ENCODE results near the gene CRADD. TPM values are rescaled to one million over a fixed set of nuclear protein-coding genes. Genes with fewer than 3 reads are reported as not detected.
"Not testable (repeated sequence)": the region's sequence is repeated elsewhere in the genome, so short reads cannot be mapped to it uniquely, and the experiment has no call there.

The CRADD gene
- total RNA-seq, 1 donor from 2014 or later, result 10.3 TPM

DNA sequence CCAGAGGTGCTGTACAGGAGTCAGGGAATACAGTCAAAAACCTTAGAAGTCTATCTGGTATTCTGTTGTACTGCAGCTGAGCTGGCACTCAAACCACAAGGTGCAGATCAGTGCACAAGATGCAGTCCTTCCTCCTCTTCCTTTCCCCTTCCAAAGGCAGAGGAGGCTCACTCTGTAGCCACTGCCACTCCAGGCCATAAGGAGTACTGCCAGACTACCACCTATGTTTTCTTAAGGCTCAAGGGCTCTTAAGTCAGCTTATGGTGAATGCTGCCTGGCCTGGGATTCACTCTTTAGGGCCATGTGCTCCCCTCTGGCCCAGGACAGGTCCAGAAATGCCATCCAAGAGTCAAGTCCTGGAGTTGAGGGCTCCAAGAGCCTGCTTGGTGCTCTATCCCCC lies 200.3 kb downstream of the CRADD start:
- no peak for DNase-seq

DNA sequence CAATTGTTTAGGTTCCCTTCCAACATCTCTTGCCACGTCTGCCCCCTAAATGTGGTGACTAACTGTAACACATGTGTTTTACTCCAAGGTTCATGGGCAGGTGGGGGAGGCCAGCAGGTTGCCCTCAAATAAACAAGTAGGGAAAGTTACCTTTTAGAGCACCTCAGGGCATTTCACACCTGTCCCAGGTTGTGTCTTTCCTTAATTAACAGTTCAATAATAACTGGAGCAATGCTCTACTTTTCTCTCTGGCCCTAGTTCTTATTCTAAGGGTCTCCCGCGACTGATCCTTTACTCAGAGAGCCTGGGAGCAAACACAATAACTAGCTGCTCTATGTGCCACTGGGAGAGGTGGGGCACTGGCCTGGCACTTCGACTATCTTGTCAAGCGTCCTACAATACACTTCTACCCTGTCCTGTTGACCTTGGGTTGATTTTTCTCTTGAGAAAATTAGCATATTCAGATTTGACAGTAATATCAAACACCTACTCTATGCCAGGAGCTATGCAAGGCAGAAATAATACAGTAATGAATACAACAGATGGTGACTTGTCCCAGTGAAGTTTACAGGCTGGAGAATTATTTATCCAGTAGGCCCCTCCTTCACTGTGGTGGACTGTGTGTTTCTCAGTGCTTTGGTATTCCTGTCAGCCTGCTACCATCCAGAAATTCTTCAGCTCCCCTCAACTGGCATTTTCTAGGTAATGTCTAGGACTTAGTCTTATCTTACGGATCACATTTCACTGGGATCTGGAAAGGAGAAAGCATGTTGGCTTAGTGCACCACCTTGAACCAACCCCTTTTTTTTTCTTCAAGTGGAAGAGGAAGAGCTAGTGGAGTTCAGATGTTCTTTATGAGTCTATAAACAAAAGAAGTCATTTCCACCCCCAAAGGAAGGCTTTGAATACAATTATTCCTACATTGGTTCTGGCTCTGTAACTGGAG lies 202.6 kb downstream of the CRADD start:
- DNase-seq, result no peak

DNA sequence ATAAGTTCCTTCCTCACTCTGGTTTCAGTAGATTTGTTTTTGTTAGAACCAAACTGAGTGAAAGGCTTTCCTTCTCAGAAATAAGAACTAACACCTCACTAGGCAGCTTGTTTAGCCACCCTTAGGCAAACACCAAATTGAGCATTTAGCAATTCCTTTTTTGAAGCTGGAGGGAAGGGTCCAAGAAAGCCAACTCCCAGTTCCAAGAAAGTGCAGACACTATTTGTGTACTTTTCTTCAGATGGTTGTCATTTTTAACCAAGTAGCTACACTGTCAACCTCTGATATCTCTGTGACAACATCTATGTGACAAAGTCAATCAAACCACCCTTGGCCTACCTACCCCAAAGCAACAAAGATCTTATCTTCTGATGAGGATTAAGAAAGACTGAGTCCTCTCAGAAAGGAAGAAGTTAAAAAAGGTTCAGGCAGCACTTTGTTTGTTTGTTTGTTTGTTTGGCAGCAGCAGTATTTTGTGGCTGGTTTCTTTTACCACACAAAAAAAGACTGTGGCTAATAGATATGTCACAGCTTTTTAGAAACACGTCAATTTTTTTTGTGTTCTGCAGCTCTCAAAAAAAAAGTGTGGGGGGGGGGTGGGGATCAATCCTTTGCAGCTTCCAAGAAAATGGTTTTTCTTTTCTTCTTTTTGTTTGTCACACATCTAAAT lies 203.8 kb downstream of the CRADD start:
- DNase-seq, result no peak

DNA sequence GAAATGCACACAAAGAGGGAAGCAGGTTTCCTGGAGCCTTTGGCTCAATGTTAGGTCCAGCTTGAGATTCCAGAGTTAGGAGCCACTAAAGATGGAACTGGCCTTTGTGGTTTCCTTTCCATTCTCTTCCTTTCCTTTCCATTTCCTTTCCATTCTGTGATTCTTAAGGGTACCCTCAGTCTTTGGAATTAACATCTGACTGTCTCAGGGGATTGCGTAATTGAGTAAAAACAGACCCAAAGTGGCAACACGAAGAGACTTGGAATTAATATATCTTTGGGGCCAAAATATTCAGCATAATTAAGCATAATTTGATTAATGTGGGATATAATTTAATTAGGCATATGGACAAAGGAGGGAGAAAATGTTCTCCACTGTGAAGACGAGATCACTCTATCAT lies 205.6 kb downstream of the CRADD start:
- no peak for DNase-seq

DNA sequence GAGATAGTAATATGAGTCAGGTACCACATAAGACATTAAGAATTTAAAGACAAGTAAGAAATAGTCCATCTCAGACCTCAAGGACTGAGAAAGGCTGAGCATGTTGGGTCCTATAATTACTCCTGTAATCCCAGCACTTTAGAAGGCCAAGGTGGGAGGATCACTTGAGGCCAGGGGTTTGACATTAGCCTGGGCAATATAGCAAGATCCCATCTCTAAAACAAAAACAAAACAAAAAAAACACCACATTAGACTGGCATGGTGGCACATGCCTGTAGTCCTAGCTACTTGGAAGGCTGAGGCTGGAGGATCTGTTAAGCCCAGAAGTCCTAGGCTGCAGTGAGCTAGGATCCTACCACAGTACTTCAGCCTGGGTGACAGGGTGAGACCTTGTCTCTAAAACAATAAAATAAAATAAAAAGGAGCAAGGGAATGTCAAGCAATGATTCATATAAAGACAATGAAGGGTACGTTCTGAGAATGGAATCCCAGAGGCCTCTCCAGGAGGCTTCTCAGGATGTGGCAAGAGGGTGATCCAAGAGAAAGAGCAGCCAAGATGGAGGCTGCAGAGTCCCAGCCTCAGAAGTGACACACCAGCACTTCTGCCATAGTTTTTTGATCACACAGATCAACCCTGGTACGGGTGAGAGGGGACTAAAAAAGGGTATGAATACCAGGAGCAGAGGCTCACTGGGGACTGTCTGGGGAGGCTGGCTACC lies 206.4 kb downstream of the CRADD start:
- no peak for DNase-seq

GRCh38 chr12:93884794-93885460 lies 207.8 kb downstream of the CRADD start:
- no peak for DNase-seq

DNA sequence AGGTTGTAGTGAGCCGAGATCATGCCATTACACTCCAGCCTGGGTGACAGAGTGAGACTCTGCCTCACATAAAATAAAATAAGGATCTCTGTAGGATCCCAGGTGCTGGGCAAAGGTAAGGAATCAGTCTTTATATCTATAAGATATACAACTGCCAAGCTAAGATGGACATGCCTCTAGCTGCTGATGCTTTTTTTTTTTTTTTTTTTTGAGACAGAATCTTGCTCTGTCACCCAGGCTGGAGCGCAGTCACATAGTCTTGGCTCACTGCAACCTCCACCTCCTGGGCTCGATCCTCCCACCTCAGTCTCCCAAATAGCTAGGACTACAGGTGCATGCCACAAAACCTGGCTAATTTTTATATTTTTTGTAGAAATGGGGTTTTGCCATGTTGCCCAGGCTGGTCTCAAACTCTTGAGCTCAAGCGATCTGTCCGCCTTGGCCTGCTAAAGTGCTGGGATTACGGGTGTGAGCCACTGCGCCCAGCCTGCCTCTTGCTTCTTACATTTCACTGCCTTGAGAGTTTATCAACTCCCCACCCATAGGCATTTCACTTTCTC lies 208.9 kb downstream of the CRADD start:
- not testable (repeated sequence) for DNase-seq

- DNase-seq, result no peak
Observed at GRCh38 chr12:93886533-93887511, 209.6 kb downstream of the CRADD start.

- no peak for DNase-seq
Observed at GRCh38 chr12:93888964-93889363, 211.8 kb downstream of the CRADD start.

- no peak for DNase-seq
Observed at GRCh38 chr12:93889516-93890212, 212.5 kb downstream of the CRADD start.

DNA sequence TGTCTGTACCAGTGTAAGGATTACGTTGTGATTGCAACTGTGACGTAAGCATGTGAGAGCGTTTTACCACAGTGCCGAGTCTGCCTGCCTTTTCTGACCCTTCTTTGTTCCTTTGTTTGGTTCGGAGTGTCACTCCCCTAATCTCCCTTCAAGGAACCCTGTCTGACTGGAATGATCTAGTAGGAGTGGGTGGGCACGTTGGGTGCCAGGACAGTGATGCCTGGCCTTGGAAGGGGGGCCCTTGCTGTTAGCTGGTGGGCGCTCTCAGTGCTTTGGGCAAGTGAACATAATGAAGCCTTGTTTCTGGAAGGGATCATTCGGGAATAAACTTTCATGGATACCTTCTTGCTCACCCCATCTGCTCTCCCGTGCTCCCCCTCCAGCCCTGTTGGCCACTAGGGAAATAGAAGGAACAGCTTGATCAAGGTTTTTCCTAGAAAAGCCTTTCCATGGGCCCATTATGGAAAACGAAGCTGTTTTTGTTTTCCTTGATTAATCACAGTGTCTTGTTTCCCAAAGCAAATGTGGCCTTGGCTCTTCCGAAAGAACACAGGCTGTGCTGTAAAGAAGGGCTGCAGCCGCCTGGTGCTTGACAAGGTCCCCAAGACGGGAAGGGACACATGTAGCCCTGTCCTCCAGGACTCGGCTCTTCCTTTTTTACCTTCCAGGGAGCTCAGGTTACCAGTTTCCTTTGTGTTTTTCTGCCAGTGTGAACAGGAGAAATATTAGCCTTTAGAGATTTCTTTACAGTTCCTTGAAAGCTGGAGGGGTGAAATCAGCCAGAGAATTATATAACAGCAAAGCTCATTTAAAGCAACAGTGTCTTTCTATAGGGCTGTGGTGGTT lies 215.5 kb downstream of the CRADD start:
- no peak for DNase-seq

DNA sequence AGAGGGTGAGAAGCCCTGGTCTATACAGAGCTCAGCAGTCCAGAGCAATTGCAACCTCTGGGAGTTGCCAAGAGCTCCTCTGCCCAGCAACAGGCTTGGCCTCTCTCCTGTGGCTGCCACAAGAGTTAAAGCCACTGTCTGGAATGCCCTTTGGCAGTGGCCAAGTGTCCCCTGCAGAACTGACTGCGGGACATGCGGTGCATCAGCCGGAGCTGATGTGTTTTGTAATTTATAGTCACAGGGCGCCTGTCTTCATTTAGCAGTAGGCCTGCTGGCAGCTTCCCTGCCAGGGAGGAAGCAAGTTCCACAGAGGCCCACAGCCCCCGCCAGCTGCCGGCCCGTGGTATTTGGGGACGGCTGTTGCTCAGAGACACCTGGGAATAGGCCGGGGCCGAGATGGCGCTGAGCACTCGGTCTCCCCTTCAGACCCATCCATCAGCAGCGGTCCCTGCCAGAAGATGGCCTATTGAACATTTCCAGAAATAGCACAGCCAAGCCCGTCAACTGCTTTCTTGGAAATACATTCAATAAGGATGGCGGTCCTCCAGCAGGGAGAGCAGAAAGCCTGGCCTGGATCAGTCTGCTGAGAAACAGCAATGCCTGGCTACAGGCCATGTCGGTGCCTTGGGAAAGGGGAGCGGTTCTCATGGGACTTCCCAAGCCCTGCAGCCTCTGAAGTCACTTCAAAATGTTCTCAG lies 217.4 kb downstream of the CRADD start:
- peak; percentile 76 for DNase-seq

DNA sequence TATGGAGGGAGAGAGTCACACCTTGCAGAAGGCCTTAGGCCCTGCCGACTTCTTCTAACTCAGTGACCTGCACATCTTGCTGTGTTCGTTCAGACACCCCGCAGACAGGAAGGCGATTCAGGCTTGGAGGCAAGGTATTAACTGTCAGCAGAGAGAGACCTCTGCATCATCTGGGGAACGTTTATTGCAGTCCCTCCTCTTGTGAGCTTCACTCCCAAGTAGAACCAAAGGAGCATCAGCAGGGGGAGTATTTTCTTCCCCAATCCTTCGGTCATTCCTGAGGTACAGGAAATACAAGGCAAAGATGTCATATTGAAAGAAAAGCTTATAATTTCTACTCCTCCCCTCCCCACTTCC lies 217.9 kb downstream of the CRADD start:
- DNase-seq, result no peak

- no peak for DNase-seq
Observed at GRCh38 chr12:93896427-93896826, 219.3 kb downstream of the CRADD start.

DNA sequence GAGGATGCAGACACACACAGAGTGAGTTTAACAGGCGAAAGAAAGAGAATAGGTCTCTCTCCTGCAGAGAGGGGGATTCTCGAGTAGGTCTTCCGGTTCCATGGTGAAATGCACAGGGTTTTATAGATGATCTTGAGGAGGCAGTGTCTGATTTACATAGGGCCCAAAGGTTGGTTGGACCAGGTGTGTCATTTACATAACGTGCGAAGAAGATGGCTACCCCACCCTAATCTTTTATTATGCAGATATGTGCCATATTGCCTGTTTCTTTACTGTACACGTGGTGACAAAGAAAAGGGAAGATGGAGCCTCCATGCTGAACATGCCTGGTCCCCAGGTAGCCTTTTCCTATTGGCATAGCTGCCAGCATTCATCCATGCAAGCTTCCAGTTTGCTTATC lies 219.8 kb downstream of the CRADD start:
- no peak for DNase-seq

DNA sequence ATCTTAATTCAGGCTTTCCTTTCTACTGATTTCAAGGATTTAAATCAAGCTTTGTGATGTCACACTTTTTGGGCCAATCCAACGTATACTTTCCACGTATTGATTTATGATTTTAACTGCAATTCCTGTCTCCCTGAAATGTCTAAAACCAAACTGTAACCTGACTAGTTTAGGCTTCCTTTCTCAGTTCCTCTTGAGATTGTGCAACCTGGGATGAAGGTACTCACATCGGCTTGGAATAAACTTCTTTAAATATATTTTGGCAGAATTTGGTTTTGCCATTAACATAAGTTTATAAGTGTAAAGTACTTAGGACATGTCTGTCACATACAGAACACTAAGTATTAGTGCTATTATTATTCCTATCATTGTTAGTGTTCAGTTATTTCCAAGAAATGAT lies 224.6 kb downstream of the CRADD start:
- DNase-seq, result no peak

DNA sequence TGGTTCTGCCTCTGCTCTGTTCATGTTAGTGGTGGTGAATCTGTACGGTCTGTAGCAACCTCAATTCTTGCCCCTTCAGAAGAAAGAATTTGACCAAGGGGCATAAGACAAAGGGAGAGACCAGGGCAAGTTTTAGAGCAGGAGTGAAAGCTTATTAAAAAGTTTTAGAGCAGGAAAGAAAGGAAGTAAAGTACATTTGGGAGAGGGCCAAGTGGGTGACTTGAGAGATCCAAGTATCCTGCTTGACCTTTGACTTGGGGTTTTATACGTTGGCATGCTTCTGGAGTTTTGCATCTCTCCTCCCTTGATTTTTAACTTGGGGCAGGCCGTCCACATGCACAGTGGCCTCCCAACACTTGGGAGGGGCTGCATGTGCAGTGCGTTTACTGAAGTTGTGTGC lies 225.0 kb downstream of the CRADD start:
- no peak for DNase-seq

GRCh38 chr12:93902736-93903562 lies 225.8 kb downstream of the CRADD start:
- no peak for DNase-seq

Data from occipital lobe (tissue), 2 donors.